ENCODE data around the gene HEMGN.

Gene HEMGN

GRCh38 chr9:97925497-97926334 lies 12.3 kb downstream of the HEMGN start:
- DNase-seq = no peak

GRCh38 chr9:97924386-97924785 lies 13.6 kb downstream of the HEMGN start:
- DNase-seq = no peak

- peak; percentile 79 for DNase-seq
Observed at GRCh38 chr9:97923529-97924108, 14.4 kb downstream of the HEMGN start.

GRCh38 chr9:97921959-97922724 lies 15.8 kb downstream of the HEMGN start, which contains the start of gene TRMO:
Gene TRMO (minus strand): TSS chr9:97922500. CDS start chr9:97922493, 7 bp downstream.
- DNase-seq = peak; percentile 95

- no peak for DNase-seq
Observed at GRCh38 chr9:97919217-97919813, 18.7 kb downstream of the HEMGN start.

- no peak for DNase-seq
Observed at GRCh38 chr9:97918611-97919010, 19.4 kb downstream of the HEMGN start.

- DNase-seq = no peak
Observed at GRCh38 chr9:97911970-97912369, 26.0 kb downstream of the HEMGN start.

GRCh38 chr9:97911528-97911927 lies 26.4 kb downstream of the HEMGN start:
- DNase-seq = no peak

GRCh38 chr9:97910357-97910756 lies 27.6 kb downstream of the HEMGN start:
- DNase-seq = no peak

GRCh38 chr9:97908705-97909104 lies 29.3 kb downstream of the HEMGN start:
- DNase-seq = no peak

- no peak for DNase-seq
Observed at GRCh38 chr9:97907632-97908031, 30.3 kb downstream of the HEMGN start.

- no peak for DNase-seq
Observed at GRCh38 chr9:97907046-97907445, 30.9 kb downstream of the HEMGN start.

GRCh38 chr9:97906236-97906831 lies 31.6 kb downstream of the HEMGN start:
- DNase-seq = no peak

- DNase-seq = no peak
Observed at GRCh38 chr9:97905228-97905627, 32.7 kb downstream of the HEMGN start.

- no peak for DNase-seq
Observed at GRCh38 chr9:97904725-97905124, 33.2 kb downstream of the HEMGN start.

- DNase-seq = no peak
Observed at GRCh38 chr9:97903177-97903576, 34.8 kb downstream of the HEMGN start.

GRCh38 chr9:97900738-97901565 lies 37.0 kb downstream of the HEMGN start:
- peak; percentile 17 for DNase-seq

- no peak for DNase-seq
Observed at GRCh38 chr9:97900103-97900737, 37.8 kb downstream of the HEMGN start.

GRCh38 chr9:97895695-97896332 lies 42.2 kb downstream of the HEMGN start:
- peak; percentile 14 for DNase-seq

- no peak for DNase-seq
Observed at GRCh38 chr9:97895211-97895610, 42.8 kb downstream of the HEMGN start.

- DNase-seq = no peak
Observed at GRCh38 chr9:97892421-97892820, 45.6 kb downstream of the HEMGN start.
